Thyroid gland (tissue), 4 donors: ENCODE data around the gene PDE8A.

ENCODE experiments used
- CTCF ChIP-seq, 6 experiments: fragments of 200-600 bp in 3 of 6; fragments of 450-650 bp in 3 of 6; sonication (generic) in 3 of 6; IDR thresholded peaks; one replicate each; pipeline ENCODE4 v1.5.1; 2016 to 2019; ENCODE audit warnings: antibody characterized with exemption in 6 of 6, mild to moderate bottlenecking in 2 of 6, inconsistent platforms in 1 of 6, moderate library complexity in 1 of 6
- POLR2A ChIP-seq, 2 donors: fragments of 450-650 bp; IDR thresholded peaks; one replicate each; pipeline ENCODE4 v1.6.1; 2017; ENCODE audit warnings: antibody characterized with exemption in 2 of 2, mild to moderate bottlenecking in 2 of 2, moderate library complexity in 1 of 2

- TF ChIP-seq CTCF (IDR thresholded peaks at IDR 0.05) (no peak), POLR2A (IDR thresholded peaks at IDR 0.05) (no peak)
Measured at GRCh38 chr15:85172846-85173490, 191.3 kb downstream of the PDE8A start.
